Keratinocyte (primary cell): ENCODE measurements around the gene VPS13D.

Experiments
- CTCF ChIP-seq, 3 experiments: IDR thresholded peaks in 1 of 3; conservative IDR thresholded peaks in 1 of 3; optimal IDR thresholded peaks in 1 of 3; 2 replicates in 2 of 3; 3 replicates in 1 of 3; pipeline versions ENCODE3 to v1.5.1; 2011; ENCODE audit warnings: low read length in 3 of 3, mild to moderate bottlenecking in 3 of 3, moderate library complexity in 2 of 3, control low read depth in 1 of 3, inconsistent platforms in 1 of 3; ENCODE audit not compliant: insufficient read depth in 2 of 3; ENCODE audit errors: extremely low read depth in 1 of 3
- EZH2 ChIP-seq: IDR thresholded peaks from one replicate; pipeline ENCODE4 v1.6.1; 2012; ENCODE audit warnings: inconsistent platforms, mild to moderate bottlenecking, low read length, moderate library complexity

GRCh38 chr1:12436817-12437599, 207.2 kb downstream of the VPS13D start:
- TF ChIP-seq EZH2, result no peak
- TF ChIP-seq CTCF (optimal IDR thresholded peaks at IDR 0.05 in 1 of 3, IDR thresholded peaks at IDR 0.05 in 1 of 3, conservative IDR thresholded peaks at IDR 0.05 in 1 of 3; ENCODE audit: extremely low read depth in 1 of 3, insufficient read depth in 2 of 3, low read length in 3 of 3), result no peak
